KBM-7 (cell line): Measurements from ENCODE around the gene ZNF521.
"Not testable (repeated sequence)": the region's sequence is repeated elsewhere in the genome, so short reads cannot be mapped to it uniquely, and the experiment has no call there.

Experiments used
- DNase-seq: peaks from one replicate; pipeline ENCODE4 v3.0.0-alpha.2; 2015
- in situ Hi-C: fragments of 300-500 bp; cut with MboI; formaldehyde crosslinking; loops from 2 replicates; pipeline ENCODE4 v1.14.3; 2020; ENCODE audit warnings: low sequenced_read_pairs, low pct_unique_long_range_greater_than_20kb, mixed read lengths

Gene ZNF521

GRCh38 chr18:25274926-25275325 is 77.0 kb downstream of the ZNF521 start:
- no peak for DNase-seq
- in situ Hi-C loops, result no loop called here

DNA sequence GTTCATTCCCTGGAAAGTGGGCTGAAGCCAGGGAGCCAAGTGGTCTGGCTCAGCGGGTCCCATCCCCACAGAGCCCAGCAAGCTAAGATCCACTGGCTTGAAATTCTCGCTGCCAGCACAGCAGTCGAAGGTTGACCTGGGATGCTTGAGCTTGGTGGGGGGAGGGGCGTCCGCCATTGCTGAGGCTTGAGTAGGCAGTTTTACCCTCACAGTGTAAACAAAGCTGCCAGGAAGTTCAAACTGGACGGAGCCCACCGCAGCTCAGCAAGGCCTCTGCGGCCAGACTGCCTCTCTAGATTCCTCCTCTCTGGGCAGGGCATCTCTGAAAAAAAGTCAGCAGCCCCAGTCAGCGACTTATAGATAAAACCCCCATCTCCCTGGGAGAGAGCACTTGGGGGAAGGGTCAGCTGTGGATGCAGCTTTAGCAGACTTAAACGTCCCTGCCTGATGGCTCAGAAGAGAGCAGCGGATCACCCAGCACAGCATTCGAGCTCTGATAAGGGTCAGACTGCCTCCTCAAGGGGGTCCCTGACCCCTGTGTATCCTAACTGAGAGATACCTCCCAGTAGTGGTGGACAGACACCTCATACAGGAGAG is 84.9 kb downstream of the ZNF521 start:
- in situ Hi-C loops, DNase-seq: not testable (repeated sequence)

GRCh38 chr18:25262920-25263319 is 89.0 kb downstream of the ZNF521 start:
- in situ Hi-C loops, result no loop called here
- DNase-seq, result no peak

DNA sequence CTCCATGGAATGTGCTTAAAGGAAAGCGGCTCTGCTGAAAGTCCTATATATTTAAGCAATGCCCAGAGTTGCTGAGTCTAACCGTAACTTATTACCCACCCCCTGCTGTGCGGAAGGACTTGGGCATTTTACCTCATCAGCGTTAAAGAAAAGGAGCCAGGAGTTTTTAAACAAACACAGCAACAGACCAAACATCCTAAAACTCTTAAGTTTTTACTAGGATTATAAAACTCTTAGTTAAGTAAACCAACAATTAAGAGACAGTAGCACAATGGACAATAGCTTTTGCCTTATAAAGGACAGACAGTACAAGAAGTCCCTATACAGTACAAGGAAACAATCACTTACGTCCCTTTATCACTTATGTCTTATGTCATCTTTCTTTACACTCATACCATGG is 90.2 kb downstream of the ZNF521 start:
- in situ Hi-C loops, result no loop called here
- no peak for DNase-seq

GRCh38 chr18:25256439-25256838 is 95.5 kb downstream of the ZNF521 start:
- DNase-seq, result no peak
- in situ Hi-C loops, result no loop called here

DNA sequence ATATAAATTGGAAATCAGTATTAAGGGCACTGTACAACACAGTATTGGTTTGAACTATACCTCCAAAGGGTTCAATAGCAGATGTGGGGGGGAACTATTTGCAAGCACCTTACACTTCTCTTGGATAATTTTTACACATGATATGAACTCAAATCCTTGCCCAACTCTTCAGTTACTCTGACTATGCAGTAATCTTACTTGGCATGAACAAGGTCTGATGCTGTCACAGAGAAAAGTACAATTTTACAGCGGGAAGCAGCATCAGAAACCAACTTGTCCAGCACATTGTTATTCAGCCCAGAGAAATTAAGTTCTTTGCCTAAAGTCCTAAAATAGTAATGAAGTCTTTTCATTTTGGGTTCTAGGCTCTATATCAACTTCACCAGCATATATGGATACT is 98.2 kb downstream of the ZNF521 start:
- DNase-seq, result no peak
- in situ Hi-C loops, result no loop called here

DNA sequence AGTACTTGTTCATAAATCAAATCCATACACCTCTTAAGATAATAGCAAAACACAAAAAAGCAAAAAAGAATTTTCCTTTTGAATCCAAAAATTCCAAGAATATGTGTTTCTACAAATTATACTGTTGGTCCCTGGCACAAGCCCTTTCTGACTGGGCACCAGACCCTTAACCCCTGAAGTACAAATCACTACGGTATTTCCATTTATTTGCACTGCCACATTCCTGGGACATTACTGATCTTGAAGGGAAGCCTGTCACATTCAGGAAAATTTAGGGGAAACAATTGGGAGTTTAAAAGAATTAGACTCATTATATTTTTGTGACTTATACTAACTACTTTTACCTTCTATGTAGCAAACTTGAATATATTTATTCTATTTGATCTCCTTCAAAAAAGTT is 98.8 kb downstream of the ZNF521 start:
- no peak for DNase-seq
- in situ Hi-C loops, result no loop called here

DNA sequence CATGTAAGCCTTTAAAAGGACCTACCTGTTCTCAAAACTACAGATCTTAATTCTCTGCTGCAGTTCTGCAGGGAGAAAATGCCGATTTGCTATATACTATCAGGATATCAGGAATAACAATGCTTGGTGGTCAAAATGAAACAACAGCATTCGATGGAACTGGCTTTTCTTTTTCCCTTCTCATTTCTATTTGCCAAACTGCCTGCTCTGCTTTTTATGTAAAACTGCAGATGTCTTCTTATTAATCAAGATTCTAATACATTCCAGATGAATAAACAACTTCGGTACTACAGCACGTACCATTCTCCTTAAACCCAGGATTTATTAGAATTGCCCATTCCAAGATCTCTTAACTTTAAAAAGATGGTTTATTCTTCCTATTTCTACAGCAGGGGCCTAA is 100.9 kb downstream of the ZNF521 start:
- no peak for DNase-seq
- in situ Hi-C loops, result no loop called here

DNA sequence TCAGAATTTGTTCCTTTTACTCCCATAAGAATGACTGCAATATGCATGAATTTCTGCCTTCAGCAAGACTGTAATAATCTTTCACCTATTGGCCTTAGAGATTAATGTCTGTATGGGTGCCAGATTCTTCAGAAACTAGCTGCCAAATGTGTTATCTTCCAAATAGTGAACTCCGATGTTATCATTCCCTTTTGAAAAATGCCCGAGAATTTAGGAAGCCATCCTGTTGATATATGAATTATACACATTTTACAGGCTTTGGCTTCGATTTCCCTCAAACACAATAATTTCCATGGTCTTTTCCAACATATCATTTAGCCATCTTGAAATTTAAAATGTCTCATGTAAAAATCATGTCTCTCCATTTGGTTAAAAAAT is 101.5 kb downstream of the ZNF521 start:
- in situ Hi-C loops, result no loop called here

DNA sequence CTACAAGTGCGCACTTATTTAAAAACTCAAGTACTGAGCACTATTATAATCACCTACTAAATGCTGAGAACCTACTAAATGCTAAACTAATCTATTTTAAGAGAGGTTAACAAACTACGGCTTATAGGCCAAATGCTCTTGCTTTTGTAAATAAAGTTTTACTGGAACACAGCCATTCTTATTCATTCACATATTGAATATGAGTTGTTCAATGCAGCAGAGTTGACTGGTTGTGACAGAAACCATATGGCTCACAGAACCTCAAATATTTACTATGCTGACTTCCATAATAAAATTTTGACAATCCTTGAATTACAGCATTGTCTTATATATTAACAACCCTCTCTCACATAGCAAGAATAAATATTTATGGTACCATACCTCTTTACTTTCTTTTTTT is 103.2 kb downstream of the ZNF521 start:
- no peak for DNase-seq
- in situ Hi-C loops, result no loop called here

More for the DNA sequence above, 101.5 kb downstream of the ZNF521 start:
- no peak for DNase-seq

DNA sequence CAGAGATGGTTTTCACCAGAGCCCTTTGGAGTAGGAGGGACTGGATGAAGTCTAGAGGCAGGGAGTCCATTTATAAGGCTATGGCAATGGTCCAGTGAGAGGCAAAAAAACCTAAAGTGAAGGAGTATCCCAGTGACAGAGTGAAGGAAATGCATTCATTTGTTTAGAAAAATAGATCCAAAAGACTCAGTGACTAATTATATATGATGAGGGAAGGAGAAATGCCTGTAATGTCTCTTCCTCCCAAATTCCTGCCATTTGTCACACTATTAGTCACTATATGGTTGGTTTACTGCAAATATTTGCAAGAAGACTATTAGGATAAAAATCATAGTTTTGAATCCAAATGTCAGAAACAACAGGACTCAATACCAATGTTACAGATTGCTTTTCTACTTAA is 104.2 kb downstream of the ZNF521 start:
- DNase-seq, result no peak

DNA sequence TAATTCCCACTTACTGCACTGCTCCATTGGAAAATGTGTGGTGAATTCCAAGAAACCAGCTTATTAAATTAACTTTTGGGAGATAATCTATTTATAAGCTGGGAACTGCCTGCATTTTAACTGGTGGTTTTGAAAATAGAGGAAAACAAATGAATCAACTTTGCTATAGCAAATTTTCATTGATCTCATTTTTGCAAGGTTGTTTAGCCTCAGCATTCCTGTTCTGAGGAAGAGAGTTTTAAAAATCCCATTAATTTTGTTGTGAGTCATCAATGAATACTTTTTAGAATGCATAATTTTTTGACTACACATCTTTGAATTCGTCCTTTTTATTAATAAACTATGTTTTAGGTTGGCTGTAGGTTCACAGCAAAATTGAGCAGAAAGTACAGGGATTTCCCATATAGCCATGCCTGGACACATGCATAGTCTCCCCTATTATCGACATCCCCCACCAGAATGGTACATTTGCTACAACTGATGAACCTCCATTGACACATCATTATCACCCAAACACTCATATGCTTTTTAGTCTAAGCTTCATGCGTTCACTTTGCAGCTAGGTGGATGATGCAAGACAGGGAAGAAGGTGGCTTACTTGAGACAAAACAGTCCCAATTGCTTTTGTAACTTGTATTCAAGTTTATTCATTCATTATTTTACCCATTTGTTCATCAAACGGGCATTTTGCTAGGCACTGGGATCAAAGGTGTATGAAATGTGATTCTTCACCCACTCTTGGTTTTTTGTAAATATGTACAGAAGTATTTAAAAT is 106.9 kb downstream of the ZNF521 start:
- no peak for DNase-seq
- in situ Hi-C loops, result no loop called here

More for the DNA sequence above, 104.2 kb downstream of the ZNF521 start:
- in situ Hi-C loops, result no loop called here

DNA sequence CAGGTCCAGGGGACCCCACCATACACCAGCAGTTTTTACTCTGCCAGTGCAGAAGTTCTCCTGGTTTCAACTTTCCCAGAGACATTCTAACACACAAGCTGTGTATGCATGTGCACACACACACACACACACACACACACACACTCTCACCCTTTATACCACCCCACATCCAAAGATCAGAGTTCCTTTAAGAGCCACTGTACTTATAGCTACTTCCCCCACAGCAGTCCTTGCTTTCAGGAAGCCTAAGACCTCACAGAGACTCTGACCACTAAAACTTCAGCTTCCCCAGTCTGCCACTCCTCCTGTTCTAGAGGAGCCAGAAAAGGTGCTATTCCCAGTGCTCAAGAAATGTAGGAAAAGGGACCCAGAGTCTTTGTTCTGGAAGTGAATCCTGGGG is 107.8 kb downstream of the ZNF521 start:
- DNase-seq, result peak; percentile 81
- in situ Hi-C loops, result no loop called here

- DNase-seq, result no peak
- in situ Hi-C loops, result no loop called here
These were observed 108.2 kb downstream of the ZNF521 start for GRCh38 chr18:25243754-25244153.

GRCh38 chr18:25243257-25243656 is 108.7 kb downstream of the ZNF521 start:
- in situ Hi-C loops, result no loop called here
- DNase-seq, result no peak

- DNase-seq, result no peak
- in situ Hi-C loops, result no loop called here
These were observed 111.6 kb downstream of the ZNF521 start for GRCh38 chr18:25240420-25240770.

DNA sequence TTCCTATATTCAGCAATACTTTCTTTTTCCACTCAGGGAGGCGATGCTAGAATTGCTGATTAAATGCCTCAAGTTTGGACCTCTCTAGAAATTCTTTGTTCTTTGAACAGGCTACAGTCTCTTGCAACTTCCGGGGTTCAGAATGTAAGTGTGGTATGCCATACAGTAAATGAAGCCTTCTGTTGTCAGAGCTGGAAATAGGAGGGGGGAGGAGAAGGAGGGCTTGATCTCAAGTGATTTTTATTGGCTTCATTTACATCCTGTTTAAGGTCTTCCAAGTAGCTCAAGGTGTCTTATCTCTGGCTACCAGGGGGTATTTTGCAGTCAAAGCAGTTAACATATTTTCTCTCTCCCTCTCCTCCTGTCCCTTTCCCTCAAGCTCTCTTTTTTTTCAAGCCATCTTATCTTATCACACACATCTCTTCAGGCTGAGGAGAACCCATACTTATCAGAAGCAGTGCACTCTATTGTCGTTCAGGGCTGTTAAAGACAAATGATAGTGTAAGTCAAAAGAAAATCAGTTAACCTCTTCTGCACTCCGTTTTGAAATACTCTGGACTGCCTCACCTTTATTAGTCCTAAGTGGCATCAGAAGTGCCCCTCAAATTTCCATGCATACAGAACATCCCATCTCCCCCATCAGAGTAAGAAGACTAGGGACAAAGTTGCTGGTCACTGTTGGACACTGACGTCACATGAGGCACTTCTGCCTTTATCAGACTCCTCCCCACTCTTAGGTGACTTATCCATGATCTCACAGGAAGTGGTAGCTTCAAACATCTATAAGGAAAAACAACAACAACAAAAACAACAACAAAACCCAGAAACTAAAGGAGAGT is 112.2 kb downstream of the ZNF521 start:
- in situ Hi-C loops, result no loop called here
- peak; percentile 96 for DNase-seq

GRCh38 chr18:25239151-25239550 is 112.8 kb downstream of the ZNF521 start:
- in situ Hi-C loops, result no loop called here
- DNase-seq, result no peak

- in situ Hi-C loops, result no loop called here
- no peak for DNase-seq
These were observed 114.2 kb downstream of the ZNF521 start for GRCh38 chr18:25237571-25238267.

DNA sequence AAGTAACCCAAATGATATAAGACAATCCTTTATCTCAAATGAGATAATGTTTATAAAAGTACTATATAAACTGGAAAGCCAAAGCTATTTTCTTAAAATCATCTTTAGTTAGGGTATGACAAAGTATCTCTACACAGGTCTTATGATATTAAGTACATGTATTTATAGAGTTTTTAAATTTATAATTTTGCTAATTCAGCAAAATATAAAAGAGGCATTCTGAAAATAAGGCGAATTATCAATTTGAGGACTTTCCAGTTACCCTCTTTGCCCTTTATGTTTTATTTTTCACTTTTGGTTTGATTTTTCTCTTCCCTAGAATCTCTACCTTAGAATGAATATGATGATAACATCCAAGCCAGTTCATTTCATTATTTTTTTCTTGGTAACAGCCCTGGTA is 115.2 kb downstream of the ZNF521 start:
- in situ Hi-C loops, result no loop called here
- DNase-seq, result no peak
